HG03175 (cell line): ENCODE data around the gene GAREM2.

Experiments used
- ATAC-seq: cut with Tn5 transposase; IDR thresholded peaks from one replicate; pipeline ENCODE4 v1.9.1; 2021; ENCODE audit warnings: mild to moderate bottlenecking, moderate library complexity; ENCODE audit not compliant: unreplicated experiment

Gene GAREM2

GRCh38 chr2:26169226-26169625 lies 3.7 kb upstream of the GAREM2 start:
- ATAC-seq = no peak

- no peak for ATAC-seq
These were observed 3.0 kb upstream of the GAREM2 start for GRCh38 chr2:26169681-26170414.

DNA sequence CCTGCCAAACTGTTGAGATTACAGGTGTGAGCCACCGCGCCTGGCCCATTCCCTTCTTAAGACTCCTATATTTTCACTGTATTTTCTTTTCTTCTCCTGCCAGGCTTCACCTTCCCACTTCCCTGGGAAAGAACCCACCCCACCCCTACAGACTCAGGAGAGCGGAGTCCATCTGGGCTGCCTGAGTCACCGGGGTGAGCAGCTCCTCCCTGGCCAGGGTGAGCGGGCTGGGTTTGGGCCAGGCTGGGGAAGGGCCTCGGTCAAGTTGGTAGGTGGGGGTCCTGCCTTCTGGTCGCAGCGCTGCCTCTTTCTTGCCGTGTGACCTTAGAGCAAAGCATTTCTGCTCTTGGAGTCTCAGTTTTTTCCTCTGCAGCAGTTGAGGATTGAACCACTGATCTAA lies 2.1 kb upstream of the GAREM2 start:
- ATAC-seq = no peak

GRCh38 chr2:26172189-26172870 lies 558 bp upstream of the GAREM2 start:
- no peak for ATAC-seq

GRCh38 chr2:26173776-26174482 lies 1.0 kb downstream of the GAREM2 start:
- no peak for ATAC-seq

- no peak for ATAC-seq
These were observed 2.0 kb downstream of the GAREM2 start for GRCh38 chr2:26174691-26175465.

- ATAC-seq = no peak
These were observed 2.8 kb downstream of the GAREM2 start for GRCh38 chr2:26175466-26176278.

GRCh38 chr2:26176279-26176615 lies 3.4 kb downstream of the GAREM2 start:
- ATAC-seq = no peak

DNA sequence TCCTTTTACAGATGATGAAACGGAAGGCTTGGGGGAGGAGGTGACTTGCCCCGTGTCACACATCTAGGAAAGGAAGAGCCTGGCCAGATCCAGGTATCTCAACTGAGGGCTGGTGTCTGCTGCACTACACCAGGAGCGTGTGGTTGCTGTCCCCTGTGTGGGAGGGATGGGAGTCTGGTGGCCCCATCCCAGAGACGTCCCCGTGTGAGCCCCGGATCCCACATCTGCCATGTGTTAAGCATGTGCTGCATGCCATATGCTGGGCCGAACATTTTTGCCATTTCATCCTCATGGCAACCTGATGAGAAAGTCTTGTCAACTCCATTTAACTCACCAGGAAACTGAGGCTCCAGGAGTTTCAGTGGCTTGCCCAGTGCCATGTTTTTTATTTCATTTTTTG lies 4.2 kb downstream of the GAREM2 start:
- no peak for ATAC-seq

- ATAC-seq = no peak
These were observed 5.4 kb downstream of the GAREM2 start for GRCh38 chr2:26178246-26178645.

DNA sequence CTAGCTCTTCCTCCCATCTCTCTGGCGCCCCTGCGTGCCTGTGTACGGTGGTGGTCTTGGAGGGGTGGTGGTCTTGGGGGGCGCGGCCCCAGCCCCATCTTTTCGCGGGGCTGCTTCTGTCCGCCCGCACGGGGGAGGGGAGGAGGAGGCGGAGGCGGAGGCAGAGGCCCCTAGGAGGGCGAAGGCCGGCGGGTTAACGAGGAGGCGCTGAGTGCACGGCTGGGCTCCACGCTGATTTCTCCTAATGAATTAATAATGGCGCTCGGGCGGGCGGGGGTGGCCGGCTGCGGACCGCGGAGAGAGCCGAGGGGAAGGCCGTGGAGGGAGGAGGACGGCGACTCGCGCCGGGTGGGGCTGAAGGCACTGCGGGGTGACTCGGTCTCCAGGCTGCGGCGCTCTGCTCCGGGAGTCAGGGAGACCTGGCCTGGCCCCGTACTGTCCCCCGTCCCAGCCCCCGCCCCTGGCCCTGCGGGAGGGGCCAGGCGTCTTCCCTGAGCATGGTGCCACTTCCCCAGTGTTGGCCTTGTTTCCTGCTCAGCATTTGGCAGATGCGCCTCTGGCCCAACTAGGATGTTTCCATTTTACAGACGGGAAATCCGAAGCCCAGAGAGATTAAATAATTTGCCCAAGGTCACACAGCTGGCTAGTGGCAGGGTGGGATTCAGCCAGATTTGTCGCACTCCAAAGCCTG lies 6.0 kb downstream of the GAREM2 start:
- no peak for ATAC-seq

DNA sequence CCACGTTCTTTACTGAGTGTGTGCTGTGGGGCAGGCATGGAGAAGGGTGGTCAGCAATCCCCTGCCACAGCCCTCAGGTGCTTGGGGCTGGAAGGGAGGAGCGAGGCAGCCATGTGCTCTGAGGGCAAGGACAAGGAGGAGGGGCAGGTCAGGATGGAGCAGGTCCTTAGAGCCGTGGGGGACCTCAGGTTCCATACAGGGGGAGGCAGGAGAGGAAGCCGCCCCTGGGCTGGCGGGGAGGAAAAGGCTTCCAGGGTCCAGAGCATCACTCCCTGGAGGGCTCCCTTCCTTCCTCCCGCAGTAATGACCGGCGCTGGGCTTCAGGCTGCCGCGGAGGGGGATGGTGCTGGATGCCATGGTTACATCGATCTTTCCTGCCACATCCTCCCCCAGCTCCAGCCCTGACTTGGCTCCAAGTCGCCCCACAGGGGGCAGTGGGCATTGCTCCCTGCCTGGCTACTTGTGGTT lies 6.6 kb downstream of the GAREM2 start:
- ATAC-seq = no peak

- ATAC-seq = no peak
These were observed 9.6 kb downstream of the GAREM2 start for GRCh38 chr2:26182441-26182840.

GRCh38 chr2:26182887-26183630 lies 10.2 kb downstream of the GAREM2 start:
- ATAC-seq = no peak

- ATAC-seq = no peak
These were observed 11.2 kb downstream of the GAREM2 start for GRCh38 chr2:26184121-26184520.

DNA sequence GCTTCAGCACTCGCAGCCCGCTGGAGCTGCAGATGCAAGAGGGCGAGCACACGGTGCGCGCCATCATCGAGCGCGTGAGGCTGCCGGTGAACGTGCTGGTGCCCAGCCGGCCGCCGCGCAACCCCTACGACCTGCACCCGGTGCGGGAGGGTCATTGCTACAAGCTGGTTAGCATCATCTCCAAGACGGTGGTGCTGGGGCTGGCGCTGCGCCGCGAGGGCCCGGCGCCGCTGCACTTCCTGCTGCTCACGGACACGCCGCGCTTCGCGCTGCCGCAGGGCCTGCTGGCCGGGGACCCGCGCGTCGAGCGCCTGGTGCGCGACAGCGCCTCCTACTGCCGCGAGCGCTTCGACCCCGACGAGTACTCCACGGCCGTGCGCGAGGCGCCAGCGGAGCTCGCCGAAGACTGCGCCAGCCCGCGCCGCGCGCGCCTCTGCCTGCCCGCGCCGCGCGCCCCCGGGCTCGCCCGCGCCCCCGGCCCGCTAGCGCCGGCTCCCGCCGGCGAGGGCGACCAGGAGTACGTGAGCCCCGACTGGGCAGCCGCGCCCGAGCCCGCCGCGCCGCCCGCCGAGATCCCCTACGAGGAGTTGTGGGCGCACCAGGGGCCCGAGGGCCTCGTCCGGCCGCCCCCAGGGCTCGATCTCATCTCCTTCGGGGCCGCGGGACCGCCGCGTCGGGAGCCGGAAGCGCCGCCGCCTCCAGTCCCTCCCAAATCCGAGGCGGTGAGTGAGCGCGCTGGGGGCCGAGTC lies 11.8 kb downstream of the GAREM2 start:
- ATAC-seq = peak; percentile 81

GRCh38 chr2:26185304-26185928 lies 12.5 kb downstream of the GAREM2 start:
- no peak for ATAC-seq
